HepG2 (cell line): Measurements from ENCODE around the gene TMEM125. TPM values are rescaled to one million over a fixed set of nuclear protein-coding genes. Genes with fewer than 3 reads are reported as not detected.

Experiments
- ARID4A ChIP-seq: sonication (generic); formaldehyde crosslinking; IDR thresholded peaks from 2 replicates; pipeline ENCODE4 v1.5.0; 2020; ENCODE audit warnings: mild to moderate bottlenecking, missing genetic modification reagents, borderline replicate concordance
- CCDC6 ChIP-seq: sonication (generic); formaldehyde crosslinking; IDR thresholded peaks from 2 replicates; pipeline ENCODE4 v1.8.1; 2022; ENCODE audit warnings: mild to moderate bottlenecking, missing genetic modification reagents, moderate library complexity
- CENPT ChIP-seq: sonication (generic); formaldehyde crosslinking; IDR thresholded peaks from 2 replicates; pipeline ENCODE4 v1.8.0; 2022; ENCODE audit warnings: low read depth, mild to moderate bottlenecking, moderate library complexity, missing genetic modification reagents
- CREB3 ChIP-seq: sonication (generic); formaldehyde crosslinking; IDR thresholded peaks from 2 replicates; pipeline ENCODE4 v1.5.0; 2020; ENCODE audit warnings: missing genetic modification reagents
- CTCF ChIP-seq: sonication (generic); formaldehyde crosslinking; IDR thresholded peaks from 2 replicates; pipeline ENCODE4 v1.5.0; 2020; ENCODE audit warnings: mild to moderate bottlenecking, missing genetic modification reagents, moderate library complexity
- ETV5 ChIP-seq: IDR thresholded peaks from 2 replicates; pipeline ENCODE4 v1.6.1; 2018; ENCODE audit warnings: missing biosample characterization, missing genetic modification reagents, inconsistent platforms, borderline replicate concordance
- GATAD1 ChIP-seq: IDR thresholded peaks from 2 replicates; pipeline ENCODE4 v1.6.1; 2016; ENCODE audit warnings: missing genetic modification reagents, missing compliant biosample characterization
- HMGA1 ChIP-seq: sonication (generic); formaldehyde crosslinking; conservative IDR thresholded peaks from 2 replicates; pipeline ENCODE4 v1.4.0; 2020; ENCODE audit warnings: missing genetic modification reagents
- NFKB2 ChIP-seq: sonication (generic); formaldehyde crosslinking; IDR thresholded peaks from 2 replicates; pipeline ENCODE4 v1.4.0; 2020; ENCODE audit warnings: missing genetic modification reagents, borderline replicate concordance
- NR2F2 ChIP-seq: IDR thresholded peaks from 2 replicates; pipeline ENCODE4 v1.6.1; 2012; ENCODE audit warnings: low read depth, inconsistent platforms, borderline replicate concordance
- THAP9 ChIP-seq: sonication (generic); formaldehyde crosslinking; IDR thresholded peaks from 2 replicates; pipeline ENCODE4; 2020; ENCODE audit warnings: missing genetic modification reagents, mild to moderate bottlenecking, borderline replicate concordance
- ZBTB46 ChIP-seq: sonication (generic); formaldehyde crosslinking; IDR thresholded peaks from 2 replicates; pipeline ENCODE4 v1.4.0; 2020; ENCODE audit warnings: mild to moderate bottlenecking, missing genetic modification reagents, borderline replicate concordance
- ZNF781 ChIP-seq: sonication (generic); formaldehyde crosslinking; IDR thresholded peaks from 2 replicates; pipeline ENCODE4 v1.5.1; 2020; ENCODE audit warnings: borderline replicate concordance, mild to moderate bottlenecking, missing genetic modification reagents; ENCODE audit errors: not compliant biosample characterization
- polyA plus RNA-seq, 8 experiments: library from polyadenylated mRNA; depleted of rRNA in 3 of 8; stranded (reverse) in 7 of 8; unstranded in 1 of 8; fragments of >200 nt; fragmentation: Illumina TruSeq in 4 of 8; extraction: Trizol in 4 of 8; gene quantifications; 2 replicates each; pipeline versions ENCODE4 v1.2.1 to v1.2.3, GENCODE V29; 2011 to 2016; ENCODE audit warnings: low read depth in 4 of 8, missing spikeins in 1 of 8, mixed read lengths in 1 of 8; ENCODE audit not compliant: insufficient read depth in 1 of 8
- total RNA-seq, 5 experiments: library from RNA; depleted of rRNA; stranded (reverse); fragments of >200 nt; fragmentation: Illumina TruSeq; extraction: Trizol; gene quantifications; 2 replicates each; pipeline ENCODE4 v1.2.3, GENCODE V29; 2016; ENCODE audit warnings: low read depth in 1 of 5
- TF ChIP-seq, protein P1 (sequence below): sonication (generic); formaldehyde crosslinking; IDR thresholded peaks from 2 replicates; pipeline ENCODE4 v1.5.0; 2020; ENCODE audit warnings: missing genetic modification reagents, mild to moderate bottlenecking, borderline replicate concordance
- TF ChIP-seq, protein P2 (sequence below): sonication (generic); formaldehyde crosslinking; IDR thresholded peaks from 2 replicates; pipeline ENCODE4 v1.8.0; 2022; ENCODE audit warnings: missing genetic modification reagents, mild to moderate bottlenecking, borderline replicate concordance

TMEM125 gene
- total and polyA plus RNA-seq, 2 of the 13 experiments (the other 11 are each of a cell fraction or from before 2014, with no cell fraction given) = 0.03 TPM; not detected in 1

GRCh38 chr1:43276673-43277072 is 6.9 kb downstream of the TMEM125 start (continued):
- TF ChIP-seq ZBTB46 (CRISPR knock-in tag) (no peak), GATAD1 (CRISPR knock-in tag) (no peak), CREB3 (CRISPR knock-in tag) (no peak), ETV5 (CRISPR knock-in tag) (no peak), CENPT (CRISPR knock-in tag) (no peak), ZNF781 (CRISPR knock-in tag) (no peak), CTCF (CRISPR knock-in tag) (no peak), NR2F2 (no peak), HMGA1 (CRISPR knock-in tag) (no peak), THAP9 (no peak; the same call in 1 of the 2 replicates), ARID4A (CRISPR knock-in tag) (peak; percentile 15; the same call in 1 of the 2 replicates), CCDC6 (CRISPR knock-in tag) (no peak), NFKB2 (CRISPR knock-in tag) (no peak)
- TF ChIP-seq, protein P1, sequence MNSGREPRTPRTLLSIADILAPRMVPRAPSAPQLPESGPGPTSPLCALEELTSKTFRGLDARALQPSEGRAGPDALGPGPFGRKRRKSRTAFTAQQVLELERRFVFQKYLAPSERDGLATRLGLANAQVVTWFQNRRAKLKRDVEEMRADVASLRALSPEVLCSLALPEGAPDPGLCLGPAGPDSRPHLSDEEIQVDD = no peak
- TF ChIP-seq, protein P2, sequence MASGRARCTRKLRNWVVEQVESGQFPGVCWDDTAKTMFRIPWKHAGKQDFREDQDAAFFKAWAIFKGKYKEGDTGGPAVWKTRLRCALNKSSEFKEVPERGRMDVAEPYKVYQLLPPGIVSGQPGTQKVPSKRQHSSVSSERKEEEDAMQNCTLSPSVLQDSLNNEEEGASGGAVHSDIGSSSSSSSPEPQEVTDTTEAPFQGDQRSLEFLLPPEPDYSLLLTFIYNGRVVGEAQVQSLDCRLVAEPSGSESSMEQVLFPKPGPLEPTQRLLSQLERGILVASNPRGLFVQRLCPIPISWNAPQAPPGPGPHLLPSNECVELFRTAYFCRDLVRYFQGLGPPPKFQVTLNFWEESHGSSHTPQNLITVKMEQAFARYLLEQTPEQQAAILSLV = no peak
